HepG2 (cell line): ENCODE measurements around the gene TMEM183A. TPM values are rescaled to one million over a fixed set of nuclear protein-coding genes. Genes with fewer than 3 reads are reported as not detected.

Source experiments
- ATAC-seq: fragments of 200-7000 bp; cut with Tn5 transposase; 3 replicates; pipeline ENCODE4 v1.9.1; 2020; ENCODE audit warnings: mild to moderate bottlenecking, moderate library complexity
- BruUV-seq: library from RNA; stranded (reverse); fragments of 400-500 nt; replicated peaks from 2 replicates; lab custom pipeline; 2021; lab: Mats Ljungman, UMichigan
- CTCF ChIA-PET: fragments of 300-600 bp; formaldehyde crosslinking; extraction: SDS; loops from one replicate; lab custom pipeline; 2021; ENCODE audit warnings: low total read pairs, inconsistent platforms, low intra/inter-chr PET ratio; lab: Yijun Ruan, JAX
- POLR2A ChIA-PET: fragments of 350-600 bp; sonication (Branson Sonifier 250); formaldehyde crosslinking; loops from one replicate; lab custom pipeline; 2020; ENCODE audit warnings: antibody characterized with exemption, inconsistent platforms; lab: Yijun Ruan, JAX
- DNase-seq: peaks from one replicate; pipeline ENCODE4 v3.0.0-alpha.2; 2015; ENCODE audit warnings: low spot score
- FAIRE-seq: peaks from 3 replicates; lab custom pipeline; 2011; peaks lifted over from hg19 to GRCh38; lab: Jason Lieb, UNC
- H2AFZ ChIP-seq: one replicate; pipeline ENCODE4 v1.6.1; 2011; ENCODE audit warnings: low read length, inconsistent platforms
- H3K27ac ChIP-seq: fragments of 300-600 bp; 3 replicates; pipeline ENCODE4 v1.8.0; 2011; ENCODE audit warnings: mixed run types, mild to moderate bottlenecking, mixed read lengths, low read length, inconsistent platforms; ENCODE audit not compliant: insufficient read depth; ENCODE audit errors: extremely low read length
- H3K27me3 ChIP-seq, 2 experiments: fragments of 200-600 bp in 1 of 2; 2 replicates in 1 of 2; 3 replicates in 1 of 2; pipeline versions ENCODE4 v1.6.0 to v1.8.0; 2011; ENCODE audit warnings: low read length in 2 of 2, mild to moderate bottlenecking in 2 of 2, moderate library complexity in 2 of 2, inconsistent platforms in 1 of 2; ENCODE audit not compliant: insufficient read depth in 2 of 2, control insufficient read depth in 1 of 2
- H3K36me3 ChIP-seq, 2 experiments: fragments of 200-600 bp in 1 of 2; replicated peaks in 1 of 2; 2 replicates in 1 of 2; 3 replicates in 1 of 2; pipeline versions ENCODE4 v1.5.1 to v1.8.0; 2011; ENCODE audit warnings: low read length in 2 of 2, inconsistent platforms in 1 of 2; ENCODE audit not compliant: insufficient read depth in 2 of 2, control insufficient read depth in 1 of 2
- H3K4me1 ChIP-seq: 2 replicates; pipeline ENCODE4 v1.5.1; 2012; ENCODE audit warnings: low read length, inconsistent platforms; ENCODE audit not compliant: insufficient read depth
- H3K4me2 ChIP-seq: 2 replicates; pipeline ENCODE4 v1.6.0; 2011; ENCODE audit warnings: low read depth, low read length, inconsistent platforms
- H3K4me3 ChIP-seq, 3 experiments: fragments of 200-600 bp in 1 of 3; sonication (generic), shearing (Covaris generic) in 1 of 3; replicated peaks in 1 of 3; 2 replicates each; pipeline ENCODE4 v1.5.1; 2011 to 2016; ENCODE audit warnings: low read length in 3 of 3, inconsistent platforms in 2 of 3, low read depth in 2 of 3, mild to moderate bottlenecking in 2 of 3, control low read depth in 1 of 3, mixed read lengths in 1 of 3; ENCODE audit not compliant: insufficient read depth in 1 of 3
- H3K79me2 ChIP-seq: one replicate; pipeline ENCODE4 v1.6.1; 2011; ENCODE audit warnings: low read length, inconsistent platforms; ENCODE audit not compliant: insufficient read depth
- H3K9ac ChIP-seq: 2 replicates; pipeline ENCODE4 v1.6.0; 2011; ENCODE audit warnings: mild to moderate bottlenecking, low read depth, low read length, inconsistent platforms; ENCODE audit not compliant: insufficient read depth
- H3K9me3 ChIP-seq: 2 replicates; pipeline ENCODE4 v1.5.1; 2012; ENCODE audit warnings: mild to moderate bottlenecking, low read length
- H4K20me1 ChIP-seq: 2 replicates; pipeline ENCODE4 v1.6.0; 2011; ENCODE audit warnings: inconsistent platforms, mild to moderate bottlenecking, low read length, moderate library complexity; ENCODE audit not compliant: insufficient read depth
- CEBPB ChIP-seq: IDR thresholded peaks from 2 replicates; pipeline ENCODE4 v1.6.1; 2011; ENCODE audit warnings: low read depth, low read length, improper control_type of control experiment, borderline replicate concordance
- HMGA1 ChIP-seq: sonication (generic); formaldehyde crosslinking; conservative IDR thresholded peaks from 2 replicates; pipeline ENCODE4 v1.4.0; 2020; ENCODE audit warnings: missing genetic modification reagents
- NFKB2 ChIP-seq: sonication (generic); formaldehyde crosslinking; IDR thresholded peaks from 2 replicates; pipeline ENCODE4 v1.4.0; 2020; ENCODE audit warnings: missing genetic modification reagents, borderline replicate concordance
- SNAI1 ChIP-seq: sonication (generic); formaldehyde crosslinking; IDR thresholded peaks from 2 replicates; pipeline ENCODE4 v1.5.0; 2020; ENCODE audit warnings: mild to moderate bottlenecking, missing genetic modification reagents, borderline replicate concordance
- SP4 ChIP-seq: sonication (generic); formaldehyde crosslinking; IDR thresholded peaks from 2 replicates; pipeline ENCODE4 v1.8.1; 2023; ENCODE audit warnings: mild to moderate bottlenecking, missing genetic modification reagents
- WGBS: methylation state at CpG from one replicate; pipeline ENCODE4 v1.1.6; 2017; ENCODE audit warnings: low lambda C conversion rate; 5-methylcytosine and 5-hydroxymethylcytosine counted together
- in situ Hi-C: cut with HindIII; loops from 2 replicates; pipeline ENCODE4 v1.10.0; 2017; ENCODE audit warnings: low pct_unique_long_range_greater_than_20kb; ENCODE audit not compliant: extremely low pct_ligation_motif_present
- intact Hi-C: fragments of 100-400 bp; cut with micrococcal nuclease; formaldehyde crosslinking; loops from one replicate; pipeline ENCODE4 v1.10.0; 2022; ENCODE audit not compliant: unreplicated experiment
- polyA plus RNA-seq, 8 experiments: library from polyadenylated mRNA; depleted of rRNA in 3 of 8; stranded (reverse) in 7 of 8; unstranded in 1 of 8; fragments of >200 nt; fragmentation: Illumina TruSeq in 4 of 8; extraction: Trizol in 4 of 8; gene quantifications; 2 replicates each; pipeline versions ENCODE4 v1.2.1 to v1.2.3, GENCODE V29; 2011 to 2016; ENCODE audit warnings: low read depth in 4 of 8, missing spikeins in 1 of 8, mixed read lengths in 1 of 8; ENCODE audit not compliant: insufficient read depth in 1 of 8
- total RNA-seq, 5 experiments: library from RNA; depleted of rRNA; stranded (reverse); fragments of >200 nt; fragmentation: Illumina TruSeq; extraction: Trizol; gene quantifications; 2 replicates each; pipeline ENCODE4 v1.2.3, GENCODE V29; 2016; ENCODE audit warnings: low read depth in 1 of 5
- TF ChIP-seq, protein P1 (sequence below): sonication (generic); formaldehyde crosslinking; conservative IDR thresholded peaks from 2 replicates; pipeline ENCODE4 v1.4.0; 2020; ENCODE audit warnings: mild to moderate bottlenecking, missing genetic modification reagents, moderate library complexity

The TMEM183A gene
- total and polyA plus RNA-seq, 2 of the 13 experiments (the other 11 are each of a cell fraction or from before 2014, with no cell fraction given): 59.7 to 82.0 TPM

DNA sequence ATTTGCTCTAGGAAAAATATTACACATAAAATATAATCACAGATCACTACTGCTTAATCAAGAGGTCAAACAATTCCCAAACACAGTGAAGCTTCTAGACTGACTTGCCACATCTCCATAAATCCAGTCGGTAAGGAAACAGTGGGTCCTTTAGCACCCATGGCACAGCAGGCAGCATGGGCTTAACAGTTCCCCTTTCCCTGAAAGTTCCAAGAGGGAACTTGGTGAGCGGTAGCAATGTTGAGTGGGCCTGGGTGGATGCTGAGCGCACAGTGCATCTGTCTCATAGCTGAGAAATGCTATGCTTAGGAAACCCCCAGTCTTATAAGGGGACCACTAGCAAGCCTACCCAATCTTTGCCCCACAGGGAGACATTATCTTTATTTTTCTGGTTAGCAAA lies 32.3 kb upstream of the TMEM183A start:
- H3K9ac ChIP-seq: no peak overlapping the region
- no peaks in the 10 kb centered on the region for H3K4me1 ChIP-seq
- BruUV-seq: no TSS peak
- 40% methylated on average over 2 of the region's 3 CpGs for WGBS
- peaks cover 0 to 20% of the 10 kb centered on the region in 2 experiments; a peak in 2 of 5 replicates for H3K27me3 ChIP-seq
- POLR2A ChIA-PET: no interaction called here
- H3K4me2 ChIP-seq: no peak overlapping the region
- H3K9me3 ChIP-seq: no peaks in the 10 kb centered on the region
- DNase-seq: no peak
- TF ChIP-seq SNAI1 (CRISPR knock-in tag) (no peak), SP4 (no peak), NFKB2 (CRISPR knock-in tag) (no peak)
- TF ChIP-seq, protein P1, sequence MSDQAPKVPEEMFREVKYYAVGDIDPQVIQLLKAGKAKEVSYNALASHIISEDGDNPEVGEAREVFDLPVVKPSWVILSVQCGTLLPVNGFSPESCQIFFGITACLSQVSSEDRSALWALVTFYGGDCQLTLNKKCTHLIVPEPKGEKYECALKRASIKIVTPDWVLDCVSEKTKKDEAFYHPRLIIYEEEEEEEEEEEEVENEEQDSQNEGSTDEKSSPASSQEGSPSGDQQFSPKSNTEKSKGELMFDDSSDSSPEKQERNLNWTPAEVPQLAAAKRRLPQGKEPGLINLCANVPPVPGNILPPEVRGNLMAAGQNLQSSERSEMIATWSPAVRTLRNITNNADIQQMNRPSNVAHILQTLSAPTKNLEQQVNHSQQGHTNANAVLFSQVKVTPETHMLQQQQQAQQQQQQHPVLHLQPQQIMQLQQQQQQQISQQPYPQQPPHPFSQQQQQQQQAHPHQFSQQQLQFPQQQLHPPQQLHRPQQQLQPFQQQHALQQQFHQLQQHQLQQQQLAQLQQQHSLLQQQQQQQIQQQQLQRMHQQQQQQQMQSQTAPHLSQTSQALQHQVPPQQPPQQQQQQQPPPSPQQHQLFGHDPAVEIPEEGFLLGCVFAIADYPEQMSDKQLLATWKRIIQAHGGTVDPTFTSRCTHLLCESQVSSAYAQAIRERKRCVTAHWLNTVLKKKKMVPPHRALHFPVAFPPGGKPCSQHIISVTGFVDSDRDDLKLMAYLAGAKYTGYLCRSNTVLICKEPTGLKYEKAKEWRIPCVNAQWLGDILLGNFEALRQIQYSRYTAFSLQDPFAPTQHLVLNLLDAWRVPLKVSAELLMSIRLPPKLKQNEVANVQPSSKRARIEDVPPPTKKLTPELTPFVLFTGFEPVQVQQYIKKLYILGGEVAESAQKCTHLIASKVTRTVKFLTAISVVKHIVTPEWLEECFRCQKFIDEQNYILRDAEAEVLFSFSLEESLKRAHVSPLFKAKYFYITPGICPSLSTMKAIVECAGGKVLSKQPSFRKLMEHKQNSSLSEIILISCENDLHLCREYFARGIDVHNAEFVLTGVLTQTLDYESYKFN: no peak
- TF ChIP-seq, all 625 proteins: peak for 0
- ATAC-seq: no peak
- no peak overlapping the region for H3K4me3 ChIP-seq
- in situ Hi-C loops (no loop called here), intact Hi-C loops (no loop called here)
- H3K79me2 ChIP-seq: no peaks in the 10 kb centered on the region
- no peaks in the 10 kb centered on the region for H4K20me1 ChIP-seq
- H3K27ac ChIP-seq: no peak overlapping the region
- CTCF ChIA-PET: no interaction called here
- H2AFZ ChIP-seq: no peak overlapping the region
- H3K36me3 ChIP-seq: no peaks in the 10 kb centered on the region
- no peak for FAIRE-seq

DNA sequence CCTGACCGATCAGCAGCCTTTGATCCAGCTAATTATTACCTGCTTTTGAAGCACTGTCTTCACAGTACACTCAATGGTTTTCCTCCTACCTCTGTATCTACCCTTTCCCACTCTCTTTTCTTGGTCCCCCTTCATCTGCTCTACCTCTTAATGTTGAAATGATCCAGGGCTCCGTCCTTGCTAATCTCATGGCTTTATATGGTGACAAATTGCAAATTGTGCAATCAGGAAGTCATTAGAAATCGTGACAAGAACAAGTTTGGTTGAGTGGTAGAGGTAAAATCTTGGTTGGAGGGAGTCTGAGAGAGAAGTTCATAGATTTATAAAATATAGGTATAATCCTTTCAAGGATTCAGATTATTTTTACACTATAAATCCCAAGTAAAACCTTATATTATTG lies 30.5 kb upstream of the TMEM183A start:
- Histone ChIP-seq H4K20me1 (no peaks in the 10 kb centered on the region), H3K36me3 (no peaks in the 10 kb centered on the region), H3K4me3 (no peak overlapping the region), H3K27ac (no peak overlapping the region), H3K27me3 (peaks cover 0 to 25% of the 10 kb centered on the region in 2 experiments; a peak in 2 of 5 replicates), H3K9me3 (no peaks in the 10 kb centered on the region), H3K9ac (no peak overlapping the region), H3K79me2 (no peaks in the 10 kb centered on the region), H2AFZ (no peak overlapping the region), H3K4me1 (no peaks in the 10 kb centered on the region), H3K4me2 (no peak overlapping the region)
- intact Hi-C loops: no loop called here
- no TSS peak for BruUV-seq
- TF ChIP-seq HMGA1 (CRISPR knock-in tag) (no peak), CEBPB (peak; percentile 63; the same call in 1 of the 2 replicates)
- no peak for FAIRE-seq
- ChIA-PET POLR2A (no interaction called here), CTCF (no interaction called here)
- no peak for ATAC-seq
- under 1% methylated on average over 3 of the region's 3 CpGs for WGBS
- in situ Hi-C loops: no loop called here
- no peak for DNase-seq
